Neuronal stem cell (in vitro differentiated cells): ENCODE data around the gene IFT57.

Experiments used
- DNase-seq: peaks from one replicate; pipeline ENCODE4 v3.0.0-alpha.2; 2013; ENCODE audit warnings: low spot score
- H2AFZ ChIP-seq: one replicate; pipeline ENCODE4 v1.6.1; 2013; ENCODE audit warnings: mild to moderate bottlenecking, low read length, inconsistent platforms
- H2AK5ac ChIP-seq: 2 replicates; pipeline ENCODE4 v1.6.1; 2013; ENCODE audit warnings: low read depth, mild to moderate bottlenecking, inconsistent platforms, low read length, moderate library complexity, mixed read lengths
- H2BK120ac ChIP-seq: 2 replicates; pipeline ENCODE4 v1.6.1; 2013; ENCODE audit warnings: low read depth, mild to moderate bottlenecking, inconsistent platforms, low read length, moderate library complexity, mixed read lengths
- H2BK12ac ChIP-seq: one replicate; pipeline ENCODE4 v1.6.1; 2013; ENCODE audit warnings: low read length, inconsistent platforms
- H2BK15ac ChIP-seq: 2 replicates; pipeline ENCODE4 v1.6.1; 2013; ENCODE audit warnings: mild to moderate bottlenecking, low read length, inconsistent platforms, mixed read lengths
- H2BK5ac ChIP-seq: one replicate; pipeline ENCODE4 v1.6.1; 2013; ENCODE audit warnings: inconsistent platforms, mild to moderate bottlenecking, low read length, moderate library complexity
- H3K14ac ChIP-seq: one replicate; pipeline ENCODE4 v1.6.1; 2013; ENCODE audit warnings: low read length, inconsistent platforms
- H3K18ac ChIP-seq: 2 replicates; pipeline ENCODE4 v1.6.1; 2013; ENCODE audit warnings: low read length, inconsistent platforms
- H3K23ac ChIP-seq: 2 replicates; pipeline ENCODE4 v1.6.1; 2013; ENCODE audit warnings: low read depth, mild to moderate bottlenecking, mixed read lengths, low read length, inconsistent platforms; ENCODE audit not compliant: poor library complexity
- H3K27ac ChIP-seq: replicated peaks from 3 replicates; pipeline ENCODE4 v1.5.1; 2013; ENCODE audit warnings: low read length, inconsistent platforms
- H3K27me3 ChIP-seq, 3 experiments: 2 replicates each; pipeline ENCODE4 v1.6.1; 2013; ENCODE audit warnings: low read length in 3 of 3, mild to moderate bottlenecking in 2 of 3, inconsistent platforms in 1 of 3, low read depth in 1 of 3, mixed read lengths in 1 of 3, moderate library complexity in 1 of 3; ENCODE audit not compliant: control insufficient read depth in 3 of 3, insufficient read depth in 3 of 3
- H3K36me3 ChIP-seq, 2 donors: replicated peaks in 1 of 2; 2 replicates each; pipeline ENCODE4 v1.6.1; 2013; ENCODE audit warnings: low read length in 2 of 2; ENCODE audit not compliant: control insufficient read depth in 2 of 2, insufficient read depth in 2 of 2
- H3K4ac ChIP-seq: 2 replicates; pipeline ENCODE4 v1.6.1; 2013; ENCODE audit warnings: inconsistent platforms, mild to moderate bottlenecking, low read length, moderate library complexity
- H3K4me1 ChIP-seq, 2 donors: 1 replicate in 1 of 2; 2 replicates in 1 of 2; pipeline ENCODE4 v1.6.1; 2013; ENCODE audit warnings: low read length in 2 of 2, low read depth in 1 of 2; ENCODE audit not compliant: control insufficient read depth in 2 of 2, insufficient read depth in 1 of 2
- H3K4me2 ChIP-seq: one replicate; pipeline ENCODE4 v1.6.1; 2013; ENCODE audit warnings: mild to moderate bottlenecking, low read length, inconsistent platforms; ENCODE audit not compliant: insufficient read depth, poor library complexity, severe bottlenecking
- H3K4me3 ChIP-seq, 2 donors: 2 replicates each; pipeline ENCODE4 v1.5.1; 2013; ENCODE audit warnings: low read length in 2 of 2, mild to moderate bottlenecking in 2 of 2, inconsistent platforms in 1 of 2, moderate library complexity in 1 of 2
- H3K79me1 ChIP-seq: one replicate; pipeline ENCODE4 v1.6.1; 2013; ENCODE audit warnings: low read depth, mild to moderate bottlenecking, inconsistent platforms, low read length, moderate library complexity
- H3K9ac ChIP-seq: one replicate; pipeline ENCODE4 v1.6.1; 2013; ENCODE audit warnings: mild to moderate bottlenecking, low read depth, low read length, inconsistent platforms; ENCODE audit not compliant: poor library complexity
- H3K9me3 ChIP-seq, 2 donors: replicated peaks in 1 of 2; 2 replicates each; pipeline versions ENCODE3 to v1.6.1; 2013; ENCODE audit warnings: low read length in 2 of 2, mild to moderate bottlenecking in 2 of 2, inconsistent platforms in 1 of 2, low read depth in 1 of 2, mixed read lengths in 1 of 2, moderate library complexity in 1 of 2; ENCODE audit not compliant: control insufficient read depth in 2 of 2, insufficient read depth in 1 of 2
- H4K8ac ChIP-seq: one replicate; pipeline ENCODE4 v1.6.1; 2013; ENCODE audit warnings: low read depth, mild to moderate bottlenecking, inconsistent platforms, low read length, moderate library complexity
- H4K91ac ChIP-seq: one replicate; pipeline ENCODE4 v1.6.1; 2013; ENCODE audit warnings: low read length, low read depth, mild to moderate bottlenecking, inconsistent platforms; ENCODE audit not compliant: poor library complexity
- WGBS, 2 donors: extraction: QIAGEN DNeasy Blood & Tissue Kit; methylation state at CpG; one replicate each; pipeline ENCODE4 v1.1.7; 2013; ENCODE audit warnings: missing lambda C conversion rate in 2 of 2, mixed read lengths in 1 of 2; ENCODE audit not compliant: insufficient read length in 2 of 2, insufficient replicate concordance in 1 of 2; ENCODE audit errors: extremely low coverage in 2 of 2; 5-methylcytosine and 5-hydroxymethylcytosine counted together

The IFT57 gene

GRCh38 chr3:108209579-108209978 is 12.6 kb downstream of the IFT57 start:
- H4K91ac ChIP-seq: no peak overlapping the region
- H3K79me1 ChIP-seq: no peaks in the 10 kb centered on the region
- no CpG with 5 or more reads among the region's 3 CpGs for WGBS, 2 donors
- H3K27me3 ChIP-seq: no peaks in the 10 kb centered on the region
- peaks cover 1 to 42% of the 10 kb centered on the region in 2 donors for H3K36me3 ChIP-seq
- H2BK15ac ChIP-seq: no peak overlapping the region
- H2AK5ac ChIP-seq: no peak overlapping the region
- H3K4me2 ChIP-seq: no peak overlapping the region
- H3K9me3 ChIP-seq: no peaks in the 10 kb centered on the region
- no peaks in the 10 kb centered on the region for H3K4me1 ChIP-seq
- H2BK12ac ChIP-seq: no peak overlapping the region
- H3K9ac ChIP-seq: no peak overlapping the region
- no peak overlapping the region for H4K8ac ChIP-seq
- no peak overlapping the region for H3K27ac ChIP-seq
- no peak overlapping the region for H3K23ac ChIP-seq
- no peak overlapping the region for H2BK5ac ChIP-seq
- DNase-seq: no peak
- H3K4ac ChIP-seq: no peak overlapping the region
- no peak overlapping the region for H2AFZ ChIP-seq
- no peak overlapping the region for H3K4me3 ChIP-seq
- H2BK120ac ChIP-seq: no peak overlapping the region
- no peak overlapping the region for H3K18ac ChIP-seq
- H3K14ac ChIP-seq: no peak overlapping the region

- no peaks in the 10 kb centered on the region for H3K79me1 ChIP-seq
- H3K4ac ChIP-seq: no peak overlapping the region
- no peak overlapping the region for H2BK120ac ChIP-seq
- no peak overlapping the region for H2BK5ac ChIP-seq
- no peak overlapping the region for H2AK5ac ChIP-seq
- H3K18ac ChIP-seq: no peak overlapping the region
- H3K9me3 ChIP-seq: no peaks in the 10 kb centered on the region
- H3K4me1 ChIP-seq: no peaks in the 10 kb centered on the region
- H3K4me3 ChIP-seq: no peak overlapping the region
- H3K36me3 ChIP-seq: peaks cover 1 to 46% of the 10 kb centered on the region in 2 donors
- H3K4me2 ChIP-seq: no peak overlapping the region
- DNase-seq: no peak
- no peak overlapping the region for H3K14ac ChIP-seq
- H3K27ac ChIP-seq: no peak overlapping the region
- no peaks in the 10 kb centered on the region for H3K27me3 ChIP-seq
- H2BK12ac ChIP-seq: no peak overlapping the region
- no peak overlapping the region for H3K9ac ChIP-seq
- H4K8ac ChIP-seq: no peak overlapping the region
- no peak overlapping the region for H2AFZ ChIP-seq
- no peak overlapping the region for H3K23ac ChIP-seq
- no CpG with 5 or more reads among the region's 1 CpG for WGBS, 2 donors
- no peak overlapping the region for H4K91ac ChIP-seq
- no peak overlapping the region for H2BK15ac ChIP-seq
These were observed 13.4 kb downstream of the IFT57 start for GRCh38 chr3:108208831-108209230.

GRCh38 chr3:108202834-108203233 is 19.4 kb downstream of the IFT57 start:
- H2BK15ac ChIP-seq: no peak overlapping the region
- no peak overlapping the region for H2BK120ac ChIP-seq
- H2AK5ac ChIP-seq: no peak overlapping the region
- no peaks in the 10 kb centered on the region for H3K9me3 ChIP-seq
- H4K8ac ChIP-seq: no peak overlapping the region
- no peak overlapping the region for H3K18ac ChIP-seq
- no peak overlapping the region for H3K23ac ChIP-seq
- H3K4me3 ChIP-seq: no peak overlapping the region
- H3K27ac ChIP-seq: no peak overlapping the region
- no peaks in the 10 kb centered on the region for H3K79me1 ChIP-seq
- H3K4me1 ChIP-seq: no peaks in the 10 kb centered on the region
- H3K9ac ChIP-seq: no peak overlapping the region
- no peak overlapping the region for H2BK5ac ChIP-seq
- H2BK12ac ChIP-seq: no peak overlapping the region
- H3K4ac ChIP-seq: no peak overlapping the region
- H2AFZ ChIP-seq: no peak overlapping the region
- no peak overlapping the region for H3K14ac ChIP-seq
- H3K4me2 ChIP-seq: no peak overlapping the region
- H3K36me3 ChIP-seq: peaks cover 1 to 16% of the 10 kb centered on the region in 2 donors
- H4K91ac ChIP-seq: no peak overlapping the region
- DNase-seq: no peak
- no CpG with 5 or more reads among the region's 2 CpGs for WGBS, 2 donors
- no peaks in the 10 kb centered on the region for H3K27me3 ChIP-seq

GRCh38 chr3:108202080-108202479 is 20.1 kb downstream of the IFT57 start:
- no peaks in the 10 kb centered on the region for H3K79me1 ChIP-seq
- H3K18ac ChIP-seq: no peak overlapping the region
- no peaks in the 10 kb centered on the region for H3K27me3 ChIP-seq
- no peak overlapping the region for H4K91ac ChIP-seq
- H3K36me3 ChIP-seq: peaks cover 0 to 16% of the 10 kb centered on the region in 2 donors
- no peak overlapping the region for H2BK15ac ChIP-seq
- no CpG with 5 or more reads among the region's 4 CpGs for WGBS, 2 donors
- no peak overlapping the region for H2BK120ac ChIP-seq
- no peak overlapping the region for H2AK5ac ChIP-seq
- no peak for DNase-seq
- no peak overlapping the region for H3K4me2 ChIP-seq
- no peaks in the 10 kb centered on the region for H3K4me1 ChIP-seq
- H3K9me3 ChIP-seq: no peaks in the 10 kb centered on the region
- H3K4me3 ChIP-seq: no peak overlapping the region
- H2BK5ac ChIP-seq: no peak overlapping the region
- H3K23ac ChIP-seq: no peak overlapping the region
- H2AFZ ChIP-seq: no peak overlapping the region
- H4K8ac ChIP-seq: no peak overlapping the region
- H3K9ac ChIP-seq: no peak overlapping the region
- H3K27ac ChIP-seq: no peak overlapping the region
- H2BK12ac ChIP-seq: no peak overlapping the region
- H3K4ac ChIP-seq: no peak overlapping the region
- no peak overlapping the region for H3K14ac ChIP-seq
